Gastrocnemius medialis (tissue), 4 donors: ENCODE measurements around the gene UFD1.

Experiments used
- POLR2A ChIP-seq, 2 donors: fragments of 450-650 bp; IDR thresholded peaks; one replicate each; pipeline ENCODE4 v1.6.1; 2017; ENCODE audit warnings: antibody characterized with exemption in 2 of 2, mild to moderate bottlenecking in 2 of 2, moderate library complexity in 2 of 2
- TF ChIP-seq, protein P1 (sequence below), 5 experiments: fragments of 450-650 bp in 3 of 5; fragments of 200-600 bp in 2 of 5; sonication (generic) in 2 of 5; IDR thresholded peaks in 4 of 5; conservative IDR thresholded peaks in 1 of 5; 1 replicate in 4 of 5; 2 replicates in 1 of 5; pipeline ENCODE4 v1.5.1; 2016 to 2019; ENCODE audit warnings: antibody characterized with exemption in 5 of 5, mild to moderate bottlenecking in 3 of 5, moderate library complexity in 3 of 5

DNA sequence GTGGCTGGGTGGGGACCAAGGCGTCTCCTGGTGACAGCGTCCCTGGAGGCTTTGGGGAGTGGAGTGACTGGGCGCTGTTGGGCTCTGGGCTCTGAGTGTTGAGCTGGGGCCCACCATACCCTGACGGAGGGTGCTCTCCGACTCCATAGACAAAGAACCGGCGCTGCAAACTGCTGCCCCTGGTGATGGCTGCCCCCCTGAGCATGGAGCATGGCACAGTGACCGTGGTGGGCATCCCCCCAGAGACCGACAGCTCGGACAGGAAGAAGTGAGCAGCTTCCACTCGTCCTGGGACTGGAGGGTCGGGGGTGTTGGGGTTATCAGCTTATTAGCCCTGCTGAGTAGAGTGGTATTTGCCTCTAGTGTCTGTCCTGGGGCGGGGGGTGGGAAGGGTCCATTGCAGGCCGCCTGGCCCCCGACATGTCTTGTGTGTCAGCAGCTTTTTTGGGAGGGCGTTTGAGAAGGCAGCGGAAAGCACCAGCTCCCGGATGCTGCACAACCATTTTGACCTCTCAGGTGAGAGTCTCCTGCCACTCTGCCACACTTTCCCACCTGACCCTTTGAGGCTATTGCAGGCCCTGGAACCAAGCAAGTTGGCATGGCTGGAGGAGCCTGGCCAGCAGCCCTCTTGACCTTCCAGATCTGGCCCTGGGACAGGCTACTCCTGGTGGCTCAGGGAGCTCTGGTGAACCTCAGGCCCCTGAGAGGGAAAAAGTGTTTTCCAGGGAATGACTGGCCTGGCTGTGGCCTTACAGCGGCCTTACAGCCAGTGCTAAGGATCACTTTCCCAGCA, 37.6 kb upstream of the UFD1 start:
- TF ChIP-seq, protein P1, sequence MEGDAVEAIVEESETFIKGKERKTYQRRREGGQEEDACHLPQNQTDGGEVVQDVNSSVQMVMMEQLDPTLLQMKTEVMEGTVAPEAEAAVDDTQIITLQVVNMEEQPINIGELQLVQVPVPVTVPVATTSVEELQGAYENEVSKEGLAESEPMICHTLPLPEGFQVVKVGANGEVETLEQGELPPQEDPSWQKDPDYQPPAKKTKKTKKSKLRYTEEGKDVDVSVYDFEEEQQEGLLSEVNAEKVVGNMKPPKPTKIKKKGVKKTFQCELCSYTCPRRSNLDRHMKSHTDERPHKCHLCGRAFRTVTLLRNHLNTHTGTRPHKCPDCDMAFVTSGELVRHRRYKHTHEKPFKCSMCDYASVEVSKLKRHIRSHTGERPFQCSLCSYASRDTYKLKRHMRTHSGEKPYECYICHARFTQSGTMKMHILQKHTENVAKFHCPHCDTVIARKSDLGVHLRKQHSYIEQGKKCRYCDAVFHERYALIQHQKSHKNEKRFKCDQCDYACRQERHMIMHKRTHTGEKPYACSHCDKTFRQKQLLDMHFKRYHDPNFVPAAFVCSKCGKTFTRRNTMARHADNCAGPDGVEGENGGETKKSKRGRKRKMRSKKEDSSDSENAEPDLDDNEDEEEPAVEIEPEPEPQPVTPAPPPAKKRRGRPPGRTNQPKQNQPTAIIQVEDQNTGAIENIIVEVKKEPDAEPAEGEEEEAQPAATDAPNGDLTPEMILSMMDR (IDR thresholded peaks at IDR 0.05 in 4 of 5, conservative IDR thresholded peaks at IDR 0.05 in 1 of 5) = no peak
- no peak for TF ChIP-seq POLR2A (IDR thresholded peaks at IDR 0.05)
